Stimulated activated naive CD8-positive, alpha-beta T cell treated with anti-CD3 and anti-CD28 coated beads, Interleukin-15, amount 100 ng/mL, for 72 hours (primary cell): Measurements from ENCODE around the gene CLDN19.
A peak's percentile ranks its signal among the peaks of the same experiment; 100 is the strongest.
"Not testable (repeated sequence)": the region's sequence is repeated elsewhere in the genome, so short reads cannot be mapped to it uniquely, and the experiment has no call there.

Experiments
- ATAC-seq: fragments of 150-1000 bp; cut with Tn5 transposase; 2 replicates; pipeline ENCODE4 v1.10.0; 2021; ENCODE audit warnings: mild to moderate bottlenecking, moderate library complexity
- DNase-seq, 2 donors: peaks; one replicate each; pipeline ENCODE4 v3.0.0; 2021 to 2022
- H3K27ac Mint-ChIP-seq, 2 donors: one replicate each; pipeline ENCODE4 v1.8.0; 2022; ENCODE audit warnings: mild to moderate bottlenecking in 2 of 2, mixed read lengths in 2 of 2, moderate library complexity in 2 of 2
- H3K27me3 Mint-ChIP-seq: one replicate; pipeline ENCODE4 v1.8.0; 2022; ENCODE audit warnings: mixed read lengths
- H3K4me1 Mint-ChIP-seq: one replicate; pipeline ENCODE4 v1.8.0; 2022; ENCODE audit warnings: mild to moderate bottlenecking, mixed read lengths
- H3K4me3 Mint-ChIP-seq, 2 donors: one replicate each; pipeline ENCODE4 v1.8.0; 2022; ENCODE audit warnings: mild to moderate bottlenecking in 2 of 2, mixed read lengths in 2 of 2, moderate library complexity in 1 of 2
- H3K9me3 Mint-ChIP-seq, 2 donors: one replicate each; pipeline ENCODE4 v1.8.0; 2022; ENCODE audit warnings: mixed read lengths in 2 of 2

CLDN19 gene

GRCh38 chr1:42712808-42713207 lies 27.2 kb downstream of the CLDN19 start:
- peak overlapping the region in 1 of 2 donors; percentile 37 for H3K27ac Mint-ChIP-seq

GRCh38 chr1:42703888-42704464 lies 36.1 kb downstream of the CLDN19 start:
- Mint-ChIP-seq H3K9me3 (no peaks in the 10 kb centered on the region), H3K27ac (no peak overlapping the region), H3K4me1 (peaks cover 11% of the 10 kb centered on the region), H3K27me3 (no peaks in the 10 kb centered on the region), H3K4me3 (no peak overlapping the region)
- no peak for ATAC-seq
- no peak for DNase-seq

More at GRCh38 chr1:42712808-42713207, 27.2 kb downstream of the CLDN19 start:
- H3K9me3 Mint-ChIP-seq: peaks cover 19 to 20% of the 10 kb centered on the region in 2 donors
- ATAC-seq, DNase-seq, H3K4me3 Mint-ChIP-seq, H3K27me3 Mint-ChIP-seq: not testable (repeated sequence)
- H3K4me1 Mint-ChIP-seq: peaks cover 13% of the 10 kb centered on the region

- no peak overlapping the region for H3K27ac Mint-ChIP-seq
- no peaks in the 10 kb centered on the region for H3K9me3 Mint-ChIP-seq
- H3K27me3 Mint-ChIP-seq: no peaks in the 10 kb centered on the region
- no peak for ATAC-seq
- H3K4me3 Mint-ChIP-seq: no peak overlapping the region
- peaks cover 21% of the 10 kb centered on the region for H3K4me1 Mint-ChIP-seq
- DNase-seq: no peak
These were observed 40.0 kb downstream of the CLDN19 start for GRCh38 chr1:42700006-42700405.

GRCh38 chr1:42698081-42698813 lies 41.8 kb downstream of the CLDN19 start:
- Mint-ChIP-seq H3K27ac (peak overlapping the region in 1 of 2 donors; percentile 69), H3K9me3 (no peaks in the 10 kb centered on the region), H3K4me1 (peaks cover 33% of the 10 kb centered on the region), H3K4me3 (no peak overlapping the region), H3K27me3 (no peaks in the 10 kb centered on the region)
- ATAC-seq (no peak), DNase-seq (no peak)

- Mint-ChIP-seq H3K4me3 (no peak overlapping the region), H3K4me1 (peaks cover 67% of the 10 kb centered on the region)
These were observed 47.1 kb downstream of the CLDN19 start for GRCh38 chr1:42692911-42693310.

GRCh38 chr1:42692461-42692860 lies 47.6 kb downstream of the CLDN19 start:
- Mint-ChIP-seq H3K27ac (peak overlapping the region; percentile 34 to 81), H3K27me3 (no peaks in the 10 kb centered on the region), H3K4me1 (peaks cover 71% of the 10 kb centered on the region), H3K4me3 (peak overlapping the region in 1 of 2 donors; percentile 29), H3K9me3 (no peaks in the 10 kb centered on the region)
- ATAC-seq (no peak), DNase-seq (no peak)

More at GRCh38 chr1:42692911-42693310, 47.1 kb downstream of the CLDN19 start:
- ATAC-seq (no peak), DNase-seq (no peak)
- Mint-ChIP-seq H3K27ac (peak overlapping the region; percentile 6 to 81), H3K27me3 (no peaks in the 10 kb centered on the region), H3K9me3 (no peaks in the 10 kb centered on the region)

GRCh38 chr1:42691157-42691498 lies 48.9 kb downstream of the CLDN19 start:
- H3K4me1 Mint-ChIP-seq: peaks cover 83% of the 10 kb centered on the region
- ATAC-seq: peak; percentile 57
- H3K9me3 Mint-ChIP-seq: no peaks in the 10 kb centered on the region
- no peak overlapping the region for H3K27ac Mint-ChIP-seq
- peak overlapping the region in 1 of 2 donors; percentile 35 for H3K4me3 Mint-ChIP-seq
- no peak for DNase-seq
- no peaks in the 10 kb centered on the region for H3K27me3 Mint-ChIP-seq

- Mint-ChIP-seq H3K4me1 (peaks cover 87% of the 10 kb centered on the region), H3K4me3 (peak overlapping the region in 1 of 2 donors; percentile 57), H3K9me3 (no peaks in the 10 kb centered on the region), H3K27ac (peak overlapping the region; percentile 30 to 80), H3K27me3 (no peaks in the 10 kb centered on the region)
- DNase-seq: no peak
- peak; percentile 76 for ATAC-seq
These were observed 49.4 kb downstream of the CLDN19 start for GRCh38 chr1:42690477-42691156.

GRCh38 chr1:42689912-42690311 lies 50.1 kb downstream of the CLDN19 start:
- H3K9me3 Mint-ChIP-seq: no peaks in the 10 kb centered on the region
- no peaks in the 10 kb centered on the region for H3K27me3 Mint-ChIP-seq
- no peak for ATAC-seq
- peaks cover 87% of the 10 kb centered on the region for H3K4me1 Mint-ChIP-seq
- DNase-seq: no peak
- H3K4me3 Mint-ChIP-seq: peak overlapping the region in 1 of 2 donors; percentile 57
- H3K27ac Mint-ChIP-seq: peak overlapping the region in 1 of 2 donors; percentile 40

GRCh38 chr1:42686418-42686817 lies 53.6 kb downstream of the CLDN19 start:
- H3K27me3 Mint-ChIP-seq: no peaks in the 10 kb centered on the region
- no peak for ATAC-seq
- peaks cover 75% of the 10 kb centered on the region for H3K4me1 Mint-ChIP-seq
- H3K9me3 Mint-ChIP-seq: no peaks in the 10 kb centered on the region
- no peak overlapping the region for H3K27ac Mint-ChIP-seq
- DNase-seq: no peak
- H3K4me3 Mint-ChIP-seq: peak overlapping the region; percentile 56 to 98

GRCh38 chr1:42684139-42684538 lies 55.9 kb downstream of the CLDN19 start:
- peak overlapping the region; percentile 17 to 96 for H3K27ac Mint-ChIP-seq
- peak overlapping the region; percentile 92 to 98 for H3K4me3 Mint-ChIP-seq
- peaks cover 72% of the 10 kb centered on the region for H3K4me1 Mint-ChIP-seq
- H3K27me3 Mint-ChIP-seq: no peaks in the 10 kb centered on the region
- no peak for ATAC-seq
- DNase-seq: no peak
- H3K9me3 Mint-ChIP-seq: no peaks in the 10 kb centered on the region
